Ishikawa (cell line): Measurements from ENCODE around the gene ST3GAL5.

Experiments
- CEBPB ChIP-seq: IDR thresholded peaks from 2 replicates; pipeline ENCODE4 v1.6.1; 2012
- EP300 ChIP-seq: IDR thresholded peaks from 2 replicates; pipeline ENCODE4 v1.6.1; 2012; ENCODE audit warnings: borderline replicate concordance
- FOXM1 ChIP-seq: IDR thresholded peaks from 2 replicates; pipeline ENCODE4 v1.6.1; 2012; ENCODE audit warnings: low read depth, borderline replicate concordance
- NFIC ChIP-seq: IDR thresholded peaks from 2 replicates; pipeline ENCODE4 v1.6.1; 2012
- RAD21 ChIP-seq: IDR thresholded peaks from 2 replicates; pipeline ENCODE4 v1.6.1; 2012; ENCODE audit warnings: low read depth
- TAF1 ChIP-seq: IDR thresholded peaks from 2 replicates; pipeline ENCODE4 v1.6.1; 2012; ENCODE audit warnings: low read depth, mild to moderate bottlenecking
- TCF12 ChIP-seq: IDR thresholded peaks from 2 replicates; pipeline ENCODE4 v1.6.1; 2012; ENCODE audit warnings: low read depth
- YY1 ChIP-seq: IDR thresholded peaks from 2 replicates; pipeline ENCODE4 v1.6.1; 2012; ENCODE audit warnings: low read depth
- TF ChIP-seq, protein P1 (sequence below): IDR thresholded peaks from 2 replicates; pipeline ENCODE4 v1.6.1; 2012

- TF ChIP-seq FOXM1, result no peak
- no peak for TF ChIP-seq NFIC
- no peak for TF ChIP-seq YY1
- no peak for TF ChIP-seq TAF1
- no peak for TF ChIP-seq EP300
- TF ChIP-seq RAD21, result no peak
- no peak for TF ChIP-seq TCF12
- TF ChIP-seq CEBPB, result no peak
- TF ChIP-seq, protein P1, sequence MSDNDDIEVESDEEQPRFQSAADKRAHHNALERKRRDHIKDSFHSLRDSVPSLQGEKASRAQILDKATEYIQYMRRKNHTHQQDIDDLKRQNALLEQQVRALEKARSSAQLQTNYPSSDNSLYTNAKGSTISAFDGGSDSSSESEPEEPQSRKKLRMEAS, result no peak
Observed at GRCh38 chr2:85803704-85804425, 84.9 kb downstream of the ST3GAL5 start.
